HuH-7 (cell line): Measurements from ENCODE around the gene RPL37.
"Not testable (repeated sequence)": the region's sequence is repeated elsewhere in the genome, so short reads cannot be mapped to it uniquely, and the experiment has no call there.

Experiments used
- DNase-seq: peaks from one replicate; pipeline ENCODE4 v3.0.0; 2011; ENCODE audit warnings: low spot score

The RPL37 gene

DNA sequence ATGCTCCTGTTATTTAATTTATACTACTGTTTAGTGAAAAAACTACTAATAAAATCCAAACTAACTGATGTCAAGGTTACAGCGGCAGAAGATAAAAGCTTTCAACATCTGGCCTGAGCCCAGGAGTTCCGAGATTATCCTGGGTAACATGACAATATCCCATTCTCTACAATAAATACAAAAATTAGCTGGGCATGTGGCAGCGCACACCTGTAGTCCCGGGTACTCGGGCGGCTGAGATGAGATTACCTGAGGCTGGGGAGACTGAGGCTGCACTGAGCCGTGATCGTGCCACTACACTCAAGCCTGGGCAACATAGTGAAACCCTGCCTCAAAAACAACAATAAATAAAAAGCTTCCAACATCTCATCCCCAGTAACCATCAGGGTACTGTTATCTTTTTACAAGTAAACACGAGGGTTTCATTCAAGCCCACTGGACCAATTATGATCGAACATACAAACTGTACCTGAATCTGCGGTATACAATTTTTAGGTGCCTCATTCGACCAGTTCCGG, 1.3 kb downstream of the RPL37 start:
- DNase-seq = no peak

DNA sequence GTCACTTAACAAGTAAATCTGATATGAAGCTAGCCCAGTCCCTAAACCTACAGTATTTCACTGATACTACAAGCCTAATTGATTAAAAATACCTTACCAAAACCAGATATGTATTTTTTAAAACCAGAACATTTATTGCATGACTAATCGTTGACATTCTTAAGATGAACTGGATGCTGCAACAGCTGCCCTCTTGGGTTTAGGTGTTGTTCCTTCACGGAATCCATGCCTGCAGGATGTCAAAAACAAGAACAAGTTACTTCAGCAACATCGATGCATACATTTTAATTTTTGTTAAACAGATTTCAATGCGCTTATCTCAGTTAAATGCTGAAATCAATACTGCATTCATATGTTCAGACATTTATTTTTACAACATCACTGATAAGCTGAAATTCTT, 2.7 kb downstream of the RPL37 start:
- DNase-seq = no peak

DNA sequence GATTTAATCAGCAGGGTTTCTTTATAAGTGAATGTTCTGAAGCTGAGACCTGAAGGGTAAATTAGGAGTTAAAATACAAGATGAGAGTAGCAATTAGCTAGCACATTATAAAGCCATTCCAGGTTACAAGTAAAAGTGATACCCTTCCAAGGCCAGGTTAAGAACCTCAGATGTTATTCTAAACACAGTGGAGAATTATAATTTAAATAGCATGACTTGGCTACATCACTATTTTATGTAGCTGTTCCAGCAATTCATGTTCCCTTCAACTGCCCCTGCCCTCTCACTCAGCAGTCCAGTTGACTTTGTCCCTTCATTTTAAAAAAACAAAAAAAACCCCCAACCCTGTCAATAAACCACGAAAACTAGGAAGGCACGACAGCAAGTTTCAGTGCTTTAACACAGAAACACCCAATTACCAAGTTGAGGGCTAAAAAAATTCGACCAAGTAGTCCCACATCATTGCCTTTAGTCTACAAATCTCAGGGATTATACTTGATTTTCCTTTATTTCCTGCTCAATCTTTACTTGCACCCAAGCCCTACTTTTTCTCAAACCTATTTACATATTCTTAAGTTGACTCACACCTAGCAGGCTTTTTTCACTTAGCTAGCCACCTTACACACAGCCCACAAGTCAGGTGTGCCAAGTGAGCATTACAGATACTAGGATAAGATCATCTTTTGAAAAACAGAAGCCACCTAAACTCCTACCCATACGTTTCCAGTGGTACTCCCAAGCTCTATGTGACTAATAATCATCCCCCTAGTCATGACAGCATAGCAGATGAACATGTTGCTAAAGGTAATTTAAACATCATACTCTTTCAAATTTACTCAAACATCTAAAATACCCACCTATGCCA, 3.4 kb downstream of the RPL37 start:
- DNase-seq = no peak

DNA sequence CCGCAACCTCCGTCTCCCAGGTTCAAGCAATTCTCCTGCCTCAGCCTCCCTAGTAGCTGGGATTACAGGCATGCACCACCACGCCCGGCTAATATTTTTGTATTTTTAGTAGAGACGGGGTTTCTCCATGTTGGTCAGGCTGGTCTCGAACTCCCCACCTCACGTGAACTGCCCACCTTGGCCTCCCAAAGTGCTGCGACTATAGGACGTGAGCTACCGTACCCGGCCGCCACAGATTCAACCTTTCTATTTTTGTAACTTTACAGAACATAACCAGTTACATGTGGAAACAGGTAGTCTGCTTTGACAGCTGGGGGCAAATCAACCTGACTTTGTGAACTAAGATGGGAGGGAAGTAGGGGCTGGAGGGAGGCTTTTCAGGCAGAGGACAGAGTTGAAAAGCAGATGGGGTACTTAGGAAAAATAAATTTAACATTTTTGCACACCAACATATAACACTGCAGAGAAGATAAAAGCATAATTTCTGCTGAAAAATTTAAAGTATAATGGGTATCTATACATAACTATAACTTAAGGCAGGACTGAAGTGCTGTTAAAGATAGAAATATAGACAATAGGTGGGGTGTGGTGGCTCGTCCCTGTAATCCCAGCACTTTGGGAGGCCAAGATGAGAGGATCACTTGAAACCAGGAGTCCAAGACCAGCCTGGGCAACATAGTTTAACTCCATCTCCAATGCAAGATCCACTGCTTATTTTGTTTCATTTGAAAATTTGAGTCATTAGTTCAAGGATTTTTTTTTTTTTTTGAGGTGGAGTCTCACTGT, 5.1 kb downstream of the RPL37 start:
- no peak for DNase-seq

DNA sequence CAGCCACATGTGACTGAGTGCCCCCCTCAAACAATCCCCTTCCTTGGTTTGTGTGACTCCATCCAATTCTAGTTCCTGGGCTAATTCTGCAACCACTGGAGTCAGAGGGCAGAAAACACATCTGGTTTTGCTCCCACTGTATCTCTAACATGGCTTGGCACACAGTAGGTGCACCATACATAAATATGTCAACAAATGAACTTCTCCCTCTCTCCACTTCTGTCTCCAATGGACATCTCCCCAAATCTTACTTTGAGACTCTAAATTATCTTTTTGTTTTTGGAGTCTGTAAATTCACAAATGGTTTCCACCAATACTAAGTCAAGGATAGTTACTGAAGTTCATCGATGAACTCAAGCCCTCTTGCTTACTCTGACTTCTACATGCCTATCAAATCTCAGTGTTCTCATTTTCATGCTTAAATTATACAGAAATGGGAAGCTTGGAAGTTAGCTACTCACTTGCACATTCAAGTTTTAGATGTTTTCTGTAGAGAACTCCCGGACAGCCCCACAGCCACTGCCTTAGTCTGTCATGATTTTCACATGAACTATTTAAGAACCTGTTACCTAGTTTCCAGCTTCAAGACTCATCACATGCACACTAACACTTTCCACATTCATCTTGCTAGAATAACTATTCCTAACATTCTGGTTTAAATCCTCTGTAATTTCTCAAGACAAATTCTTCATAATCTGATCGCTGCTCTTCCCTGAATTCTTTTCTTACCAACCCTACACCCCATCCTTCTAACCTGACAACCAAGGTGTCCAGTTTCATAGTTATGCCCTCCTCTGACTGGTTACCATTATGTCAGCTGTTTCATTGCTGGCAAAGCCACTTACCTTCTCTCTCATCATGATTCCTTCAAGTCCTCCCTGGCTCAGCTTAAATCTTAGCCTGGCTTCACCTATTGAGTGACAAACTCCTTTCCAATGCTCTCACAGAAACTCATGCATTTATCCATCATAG, 6.0 kb downstream of the RPL37 start:
- no peak for DNase-seq

DNA sequence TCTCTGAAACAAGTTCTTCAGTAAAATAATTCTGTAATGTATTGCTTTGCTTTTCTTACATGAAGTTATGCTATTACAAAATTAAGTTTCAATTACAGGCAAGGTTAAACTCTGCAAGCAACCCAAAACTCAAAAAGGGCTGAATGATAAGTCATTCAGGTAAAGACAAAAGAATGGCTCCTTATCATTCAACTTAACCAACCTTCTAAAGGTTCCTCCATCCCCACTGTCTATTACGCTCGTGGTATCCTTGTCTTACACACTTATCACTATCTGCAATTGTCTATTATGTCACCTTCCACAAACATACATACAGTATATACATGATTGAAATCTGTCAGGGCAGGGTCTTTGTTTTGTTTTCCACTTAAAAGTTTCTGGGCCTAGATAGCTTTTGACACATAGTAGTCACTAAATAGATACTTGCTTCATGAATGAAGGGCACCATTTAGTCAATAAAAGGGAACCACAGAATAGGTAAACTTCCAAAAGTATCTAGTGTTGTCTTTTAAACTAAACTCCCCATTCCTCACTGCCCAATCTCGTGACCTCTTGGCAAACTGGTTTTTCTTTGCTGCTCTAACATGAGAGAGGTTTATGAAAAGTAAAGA, 6.9 kb downstream of the RPL37 start:
- DNase-seq = no peak

DNA sequence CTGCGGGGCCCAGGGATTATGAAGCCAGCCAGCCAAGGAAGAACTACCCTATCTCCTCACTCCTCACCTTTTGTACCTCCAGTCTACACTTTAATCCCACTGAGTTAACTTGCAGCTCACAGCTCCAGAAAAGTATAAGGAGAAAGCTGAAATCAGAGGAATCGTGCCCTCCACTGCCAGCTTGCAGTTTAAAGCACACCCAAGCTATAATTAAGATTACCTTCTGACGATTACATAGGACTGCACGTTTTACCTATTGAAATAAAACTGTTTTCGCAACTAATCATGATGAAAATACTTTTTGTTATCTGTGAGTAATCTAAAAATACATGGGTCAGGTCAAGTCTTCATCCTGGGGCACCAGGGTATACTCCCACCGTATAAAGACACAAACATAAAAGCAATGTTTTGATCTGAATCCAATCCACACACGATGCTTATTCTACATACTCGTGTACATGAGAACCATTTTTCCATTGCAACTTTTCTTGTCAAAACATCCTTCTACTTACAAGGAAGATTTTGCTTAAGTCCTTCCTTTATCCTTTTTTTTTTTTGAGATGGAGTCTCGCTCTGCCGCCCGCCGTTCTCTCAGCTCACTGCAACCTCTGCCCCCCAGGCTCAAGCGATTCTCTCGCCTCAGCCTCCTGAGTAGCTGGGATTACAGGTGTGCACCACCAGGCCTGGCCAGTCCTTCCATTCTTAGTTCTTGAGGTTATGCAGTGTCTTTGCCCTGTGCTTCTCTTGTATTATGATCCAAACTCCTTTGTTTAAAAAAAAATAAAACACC, 7.6 kb downstream of the RPL37 start:
- no peak for DNase-seq

DNA sequence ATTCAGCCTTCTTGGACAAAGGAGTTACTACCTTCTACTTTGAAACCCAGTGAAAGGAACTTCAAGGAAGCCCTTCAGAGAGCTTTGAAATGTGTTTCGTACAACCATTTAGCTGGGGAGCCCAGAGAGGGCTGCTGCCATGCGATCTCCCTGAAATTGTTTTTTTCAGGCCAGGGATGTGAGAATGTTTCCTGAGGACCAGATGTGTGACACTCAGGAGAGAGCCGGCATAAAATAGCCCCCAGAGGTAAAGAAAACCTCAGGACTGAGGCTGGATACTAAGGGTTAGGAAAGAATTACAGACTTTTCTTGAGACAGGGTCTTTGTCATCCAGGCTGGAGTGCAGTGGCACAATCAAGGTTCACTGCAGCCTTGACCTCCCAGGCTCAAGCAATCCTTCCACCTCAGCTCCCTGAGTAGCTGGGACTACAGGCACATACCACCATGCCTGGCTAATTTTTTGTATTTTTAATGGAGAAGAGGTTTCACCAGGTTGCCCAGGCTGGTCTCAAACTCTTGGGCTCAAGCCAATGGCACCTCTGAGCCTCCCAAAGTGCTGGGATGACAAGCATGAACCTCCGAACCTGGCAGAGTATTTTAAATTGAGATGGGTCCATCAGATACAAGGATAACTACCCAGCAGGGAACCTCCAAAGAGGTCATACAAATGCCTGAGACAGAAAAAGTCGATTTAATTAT, 8.4 kb downstream of the RPL37 start:
- DNase-seq = no peak

DNA sequence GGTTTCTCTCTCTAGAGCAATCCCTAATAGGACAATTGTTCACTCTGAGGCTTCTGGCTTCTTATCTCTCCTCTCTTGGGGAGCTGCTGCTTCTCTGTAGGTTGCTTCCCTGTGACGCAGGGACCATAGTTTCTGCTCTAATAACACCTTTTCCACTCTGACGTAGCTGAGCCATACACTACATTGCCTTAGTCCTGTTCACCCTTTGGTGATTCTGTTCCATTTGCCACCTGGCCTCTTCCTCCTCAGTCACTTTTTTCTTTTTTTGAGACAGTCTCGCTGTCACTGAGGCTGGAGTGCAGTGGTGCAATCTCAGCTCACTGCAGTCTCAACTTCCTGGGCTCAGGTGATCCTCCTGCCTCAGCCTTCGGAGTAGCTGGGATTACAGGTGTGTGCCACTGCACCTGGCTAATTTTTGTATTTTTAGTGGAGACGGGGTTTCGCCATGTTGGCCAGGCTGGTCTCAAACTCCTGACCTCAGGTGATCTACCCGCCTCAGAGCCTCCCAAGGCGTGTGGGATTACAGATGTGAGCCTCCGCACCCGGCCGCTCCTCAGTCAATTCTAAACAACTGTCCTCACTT, 9.5 kb downstream of the RPL37 start:
- not testable (repeated sequence) for DNase-seq

DNA sequence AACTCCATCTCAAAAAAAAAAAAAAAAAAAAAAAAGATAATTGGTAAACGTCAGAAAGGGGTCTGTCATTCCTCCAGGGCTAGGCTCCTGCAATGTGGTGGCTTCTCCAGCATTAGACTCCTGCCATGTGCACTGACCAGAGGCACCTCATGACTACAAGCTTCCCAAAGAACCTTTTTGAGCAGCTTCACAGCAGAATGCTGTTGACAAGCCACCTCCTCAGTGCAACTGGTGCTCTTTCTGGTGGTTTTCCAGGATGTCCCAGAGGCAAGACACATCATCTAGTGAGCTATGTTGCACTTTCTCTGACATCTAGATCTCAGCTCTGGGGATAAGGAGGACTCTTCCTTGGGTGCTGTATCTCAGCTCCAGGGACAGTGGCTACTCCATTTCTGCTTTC, 11.6 kb downstream of the RPL37 start:
- DNase-seq = no peak

DNA sequence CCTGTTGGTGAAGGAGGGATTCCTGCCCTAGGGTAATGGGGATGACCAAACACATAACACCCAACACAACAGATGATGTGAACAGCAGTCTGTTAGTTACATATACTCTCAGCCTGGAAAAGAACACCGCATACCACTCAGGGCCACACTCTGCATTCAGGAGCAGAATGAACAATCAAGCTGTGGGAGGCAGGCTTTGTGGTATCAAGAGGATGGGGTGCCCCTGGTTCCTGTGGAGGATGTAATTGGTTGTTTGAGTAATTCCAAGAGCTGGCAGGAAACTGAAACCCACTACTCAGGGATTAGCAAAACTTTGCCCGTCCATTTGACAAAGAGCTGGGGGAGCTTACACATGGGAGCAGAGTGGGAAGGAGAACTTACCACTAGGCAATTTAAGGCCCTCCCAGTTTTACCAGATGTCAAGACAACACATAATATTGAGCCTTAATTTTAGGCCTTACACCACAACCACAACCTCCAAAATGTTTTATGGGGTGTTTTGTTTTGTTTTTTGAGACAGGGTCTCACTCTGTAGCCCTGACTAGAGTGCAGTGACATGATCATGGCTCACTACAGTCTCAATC, 21.2 kb downstream of the RPL37 start:
- DNase-seq = no peak

DNA sequence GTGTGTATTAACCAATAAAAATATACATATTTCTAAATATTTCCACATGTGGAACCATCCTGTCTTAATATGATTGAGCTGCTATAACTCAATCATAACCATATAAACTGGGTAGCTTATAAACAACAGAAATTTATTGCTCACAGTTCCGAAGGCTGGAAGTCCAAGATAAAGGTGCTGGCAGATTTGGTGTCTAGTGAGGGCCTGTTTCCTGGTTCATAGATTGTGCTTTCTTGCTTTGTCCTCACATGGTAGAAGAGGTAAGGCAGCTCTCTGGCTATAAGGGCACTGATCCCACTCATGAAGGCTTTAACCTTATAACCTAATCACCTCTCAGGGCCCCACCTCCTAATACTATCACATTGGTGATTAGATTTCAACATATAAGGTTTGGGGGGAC, 22.9 kb downstream of the RPL37 start:
- no peak for DNase-seq

DNA sequence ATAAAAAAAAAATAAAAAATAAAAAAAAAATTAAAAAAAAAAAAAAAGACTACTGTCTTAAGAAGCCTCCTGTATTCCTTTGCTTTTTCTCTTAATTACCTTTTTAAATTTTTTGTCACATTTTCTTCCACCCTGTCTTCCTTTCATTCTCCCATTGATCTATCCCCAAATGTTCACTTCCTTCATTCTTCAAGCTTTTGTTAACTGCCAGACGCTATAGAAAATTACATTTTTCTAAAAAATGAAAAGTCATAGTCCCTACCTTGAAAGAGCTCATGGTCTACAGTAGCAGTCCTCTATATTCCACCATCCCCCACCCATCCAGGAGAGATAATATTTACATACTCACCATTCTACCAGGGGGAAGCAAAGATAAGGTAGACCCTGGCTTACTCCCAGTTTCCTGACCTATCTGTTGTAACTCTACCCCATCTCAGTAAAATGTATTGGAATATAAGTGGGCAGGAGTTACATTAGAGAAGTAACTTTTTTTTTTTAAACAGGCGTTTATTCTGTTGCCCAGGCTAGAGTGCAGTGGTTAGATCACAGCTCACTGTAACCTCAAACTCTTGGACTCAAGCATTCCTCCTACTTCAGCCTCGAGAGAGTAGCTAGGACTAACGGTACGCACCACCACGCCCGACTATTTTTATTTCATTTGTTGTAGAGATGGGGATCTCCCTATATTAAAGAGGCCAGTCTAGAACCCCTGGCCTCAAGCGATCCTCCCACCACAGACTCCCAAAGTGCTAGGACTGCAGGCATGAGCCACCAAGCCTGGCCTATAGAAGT, 33.1 kb downstream of the RPL37 start:
- DNase-seq = peak; percentile 56

DNA sequence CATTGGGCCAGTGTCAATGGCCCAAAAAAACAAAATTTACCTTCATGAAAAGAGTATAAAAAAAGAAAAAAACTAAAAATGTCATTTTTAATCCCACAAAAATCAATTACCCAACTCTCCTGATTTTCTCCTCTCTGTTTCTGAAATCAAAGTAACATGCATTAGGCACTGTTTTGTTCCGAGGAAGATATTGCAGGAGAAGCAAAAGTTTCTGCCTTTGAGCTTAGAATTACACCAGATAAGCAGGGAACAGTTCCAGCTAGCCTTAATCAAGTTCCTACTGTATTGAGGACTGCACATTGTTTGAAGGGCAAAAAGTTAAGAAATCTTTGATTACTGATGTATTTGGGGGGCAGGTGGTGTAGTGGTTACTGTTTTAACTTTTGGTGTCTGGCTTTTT, 35.8 kb downstream of the RPL37 start:
- no peak for DNase-seq

DNA sequence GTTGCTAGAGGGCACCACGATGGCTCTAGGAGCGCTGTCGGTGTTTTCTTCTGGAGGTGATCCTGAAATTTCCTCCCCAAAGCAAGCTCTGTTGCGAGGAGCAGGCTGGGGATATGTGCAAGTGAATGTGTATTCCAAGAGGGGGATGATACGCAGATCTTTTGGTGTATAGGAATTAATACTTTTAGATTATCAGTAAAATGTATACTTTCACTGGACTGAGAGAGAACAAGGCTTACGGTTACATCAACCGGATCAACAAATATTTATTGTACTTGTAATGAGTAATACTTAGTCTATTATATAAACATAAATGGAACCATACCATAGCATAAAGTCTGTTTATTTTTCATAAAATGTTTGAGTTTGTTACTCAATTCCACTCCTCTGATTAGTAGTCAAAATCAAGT, 36.2 kb downstream of the RPL37 start:
- peak; percentile 73 for DNase-seq

DNA sequence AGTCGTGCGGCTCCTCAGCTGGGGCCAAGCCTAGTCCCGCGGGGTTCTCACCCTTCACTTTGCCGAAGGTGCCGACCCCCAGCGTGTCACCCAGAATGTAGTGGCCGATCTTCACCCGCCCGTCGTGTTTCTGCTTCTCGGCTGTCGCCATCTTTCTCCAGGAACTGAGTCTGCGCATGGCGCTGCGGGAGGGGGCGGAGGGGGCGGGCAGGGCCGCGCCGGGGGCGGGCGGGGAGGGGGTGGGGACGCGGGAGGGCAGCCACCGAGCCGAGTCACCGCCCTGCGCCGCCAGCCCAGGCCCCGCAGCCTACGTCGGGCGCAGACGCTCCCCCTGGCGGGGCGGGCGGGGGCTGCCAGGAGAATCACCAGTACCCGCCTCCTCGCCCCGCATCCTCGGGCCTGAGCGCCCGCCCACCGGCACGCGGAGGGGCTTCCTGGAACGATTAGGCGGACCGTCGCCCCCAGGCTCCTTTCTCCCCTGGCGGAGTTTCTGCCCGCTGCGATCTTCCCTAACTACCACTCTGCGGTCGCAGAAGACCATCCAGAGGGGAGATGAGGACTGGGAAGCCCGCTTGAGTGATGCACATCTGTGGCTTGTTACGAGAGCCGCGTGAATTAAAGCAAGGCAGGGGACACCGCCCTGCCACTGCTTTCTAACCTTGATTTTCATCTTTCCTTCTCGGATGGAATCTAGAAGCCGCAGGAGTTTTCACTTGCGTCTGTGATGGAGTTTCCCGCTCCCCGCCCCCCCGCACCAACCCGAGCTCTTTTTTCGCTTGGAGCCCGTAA, 36.8 kb downstream of the RPL37 start, which contains the start of gene PRKAA1:
PRKAA1 (minus strand) TSS at position 363 of the 789 bp plus-strand sequence; CDS start at position 178, 185 bp downstream.
- peak; percentile 93 for DNase-seq

DNA sequence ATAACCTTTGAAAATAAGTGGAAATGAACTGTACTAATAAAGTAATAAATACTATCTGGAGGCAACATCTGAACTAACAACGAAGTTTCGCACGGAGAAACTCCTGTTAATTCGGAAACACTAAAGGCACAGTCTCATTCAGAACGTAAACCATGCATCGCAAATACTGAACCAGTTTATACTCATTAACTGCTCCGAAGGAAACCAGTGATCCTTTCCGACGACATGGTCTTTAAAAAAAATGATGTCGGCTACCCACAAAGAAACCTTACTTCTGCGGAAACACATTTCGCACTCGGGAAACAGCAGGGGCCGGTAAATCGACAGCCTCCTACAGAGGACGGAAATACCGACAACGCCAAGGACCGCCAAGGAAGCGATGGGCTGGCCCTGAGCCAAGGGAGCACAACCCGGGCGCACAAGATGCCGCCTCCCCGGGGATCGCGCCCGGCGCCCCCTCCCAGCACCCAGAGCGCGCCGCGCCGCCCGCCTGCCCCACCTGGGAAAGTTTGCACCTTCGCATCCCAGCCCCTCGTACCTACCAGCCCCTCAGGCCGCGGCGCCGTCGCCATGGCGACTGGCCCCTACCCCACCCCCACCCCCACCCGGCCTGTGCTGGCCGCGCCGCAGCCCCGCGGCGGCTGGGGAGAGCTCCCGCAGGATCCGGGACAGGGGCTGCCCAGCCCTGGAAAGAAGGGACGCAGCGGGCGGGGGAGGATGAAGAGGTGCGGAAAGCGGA, 37.6 kb downstream of the RPL37 start:
- DNase-seq = peak; percentile 81
